ENCODE measurements around the gene CAPN15.

- TF ChIP-seq NR3C1 (CRISPR knock-in tag; IDR thresholded peaks at IDR 0.05) (no peak), REST (IDR thresholded peaks at IDR 0.05; ENCODE audit: borderline replicate concordance) (no peak), REST (CRISPR knock-in tag; IDR thresholded peaks at IDR 0.05; ENCODE audit: low read depth) (no peak), CTCF (IDR thresholded peaks at IDR 0.05 in 2 of 3, conservative IDR thresholded peaks at IDR 0.05 in 1 of 3; ENCODE audit: insufficient read depth in 2 of 3, low read depth in 1 of 3, low read length in 3 of 3) (no peak; a peak in 1 of 6 replicates), HCFC1 (IDR thresholded peaks at IDR 0.05; ENCODE audit: low read depth, low read length) (no peak), EZH2 (IDR thresholded peaks at IDR 0.05; ENCODE audit: borderline replicate concordance, low read depth, low read length) (no peak), ZNF121 (CRISPR knock-in tag; conservative IDR thresholded peaks at IDR 0.05) (no peak), MAX (CRISPR knock-in tag; IDR thresholded peaks at IDR 0.05) (no peak)
Measured at GRCh38 chr16:549544-550263, 22.2 kb downstream of the CAPN15 start.

Data from K562 (cell line).